ENCODE results near the gene THOC6.
"Not testable (repeated sequence)": the region's sequence is repeated elsewhere in the genome, so short reads cannot be mapped to it uniquely, and the experiment has no call there.

Gene THOC6

DNA sequence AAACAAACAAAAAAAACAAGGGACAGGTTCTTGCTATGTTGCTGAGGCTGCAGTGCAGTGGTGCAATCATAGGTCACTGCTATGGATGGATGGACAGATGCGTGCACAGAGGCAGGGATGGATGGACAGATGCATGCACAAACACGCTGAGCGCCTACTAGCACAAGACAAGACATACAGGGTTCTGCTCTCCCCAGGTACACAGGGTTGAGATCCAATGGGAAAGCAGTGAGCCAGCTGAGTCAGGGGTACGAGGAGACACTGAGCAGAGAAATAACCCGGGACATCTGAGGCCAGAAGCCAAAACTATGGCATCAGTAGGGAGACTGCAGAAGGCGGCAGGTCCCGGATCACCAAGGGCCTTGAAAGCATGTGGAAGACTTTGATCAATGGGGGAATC is 47.8 kb downstream of the THOC6 start:
- Histone ChIP-seq H3K9ac (ENCODE audit: low read length) (no peak overlapping the region), H3K27ac (ENCODE audit: low read length) (no peak overlapping the region), H3K4me3 (ENCODE audit: low read length) (no peak overlapping the region), H3K79me2 (ENCODE audit: low read length) (no peaks in the 10 kb centered on the region), H3K27me3 (replicated peaks; ENCODE audit: insufficient read depth, low read length) (peaks cover 3% of the 10 kb centered on the region; the same call in 1 of the 2 replicates), H3K4me1 (ENCODE audit: low read length) (peaks cover 18% of the 10 kb centered on the region), H4K20me1 (ENCODE audit: insufficient read depth, low read length) (no peaks in the 10 kb centered on the region), H3F3A (ENCODE audit: insufficient read depth, low read length) (0 out of 2 replicates have a peak, but pooled peaks cover 6% of the 10 kb centered on the region), H3K9me2 (replicated peaks; ENCODE audit: insufficient read depth, low read length) (no peaks in the 10 kb centered on the region), H2AFZ (ENCODE audit: low read length) (no peak overlapping the region), H3K9me3 (replicated peaks; ENCODE audit: insufficient read depth, low read length) (no peaks in the 10 kb centered on the region), H3K36me3 (replicated peaks; ENCODE audit: insufficient read depth, low read length) (no peaks in the 10 kb centered on the region), H3K4me2 (ENCODE audit: low read depth, low read length) (no peak overlapping the region)
- no peak for TF ChIP-seq EZH2 (optimal IDR thresholded peaks at IDR 0.05; ENCODE audit: low read depth, low read length)
- TF ChIP-seq, protein P1, sequence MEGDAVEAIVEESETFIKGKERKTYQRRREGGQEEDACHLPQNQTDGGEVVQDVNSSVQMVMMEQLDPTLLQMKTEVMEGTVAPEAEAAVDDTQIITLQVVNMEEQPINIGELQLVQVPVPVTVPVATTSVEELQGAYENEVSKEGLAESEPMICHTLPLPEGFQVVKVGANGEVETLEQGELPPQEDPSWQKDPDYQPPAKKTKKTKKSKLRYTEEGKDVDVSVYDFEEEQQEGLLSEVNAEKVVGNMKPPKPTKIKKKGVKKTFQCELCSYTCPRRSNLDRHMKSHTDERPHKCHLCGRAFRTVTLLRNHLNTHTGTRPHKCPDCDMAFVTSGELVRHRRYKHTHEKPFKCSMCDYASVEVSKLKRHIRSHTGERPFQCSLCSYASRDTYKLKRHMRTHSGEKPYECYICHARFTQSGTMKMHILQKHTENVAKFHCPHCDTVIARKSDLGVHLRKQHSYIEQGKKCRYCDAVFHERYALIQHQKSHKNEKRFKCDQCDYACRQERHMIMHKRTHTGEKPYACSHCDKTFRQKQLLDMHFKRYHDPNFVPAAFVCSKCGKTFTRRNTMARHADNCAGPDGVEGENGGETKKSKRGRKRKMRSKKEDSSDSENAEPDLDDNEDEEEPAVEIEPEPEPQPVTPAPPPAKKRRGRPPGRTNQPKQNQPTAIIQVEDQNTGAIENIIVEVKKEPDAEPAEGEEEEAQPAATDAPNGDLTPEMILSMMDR (IDR thresholded peaks at IDR 0.05; ENCODE audit: low read length), result no peak
- no peak for DNase-seq

GRCh38 chr16:3072148-3072547 is 48.3 kb downstream of the THOC6 start:
- H3K4me3 ChIP-seq (ENCODE audit: low read length); H3K27me3 ChIP-seq (replicated peaks; ENCODE audit: insufficient read depth, low read length); H3K9me2 ChIP-seq (replicated peaks; ENCODE audit: insufficient read depth, low read length); DNase-seq; H3K27ac ChIP-seq (ENCODE audit: low read length); H3K9me3 ChIP-seq (replicated peaks; ENCODE audit: insufficient read depth, low read length); H4K20me1 ChIP-seq (ENCODE audit: insufficient read depth, low read length); H3K79me2 ChIP-seq (ENCODE audit: low read length); H3K4me2 ChIP-seq (ENCODE audit: low read depth, low read length); H2AFZ ChIP-seq (ENCODE audit: low read length); H3K36me3 ChIP-seq (replicated peaks; ENCODE audit: insufficient read depth, low read length); H3K9ac ChIP-seq (ENCODE audit: low read length); H3F3A ChIP-seq (ENCODE audit: insufficient read depth, low read length): not testable (repeated sequence)
- H3K4me1 ChIP-seq (ENCODE audit: low read length), result peaks cover 20% of the 10 kb centered on the region

GRCh38 chr16:3072576-3073263 is 48.9 kb downstream of the THOC6 start:
- not testable (repeated sequence) for H3K9me3 ChIP-seq (replicated peaks; ENCODE audit: insufficient read depth, low read length); H3K9me2 ChIP-seq (replicated peaks; ENCODE audit: insufficient read depth, low read length); H2AFZ ChIP-seq (ENCODE audit: low read length); H3F3A ChIP-seq (ENCODE audit: insufficient read depth, low read length); H4K20me1 ChIP-seq (ENCODE audit: insufficient read depth, low read length); H3K4me3 ChIP-seq (ENCODE audit: low read length); DNase-seq; H3K79me2 ChIP-seq (ENCODE audit: low read length); H3K27me3 ChIP-seq (replicated peaks; ENCODE audit: insufficient read depth, low read length); H3K9ac ChIP-seq (ENCODE audit: low read length); H3K4me2 ChIP-seq (ENCODE audit: low read depth, low read length); H3K27ac ChIP-seq (ENCODE audit: low read length); H3K36me3 ChIP-seq (replicated peaks; ENCODE audit: insufficient read depth, low read length)
- peaks cover 26% of the 10 kb centered on the region for H3K4me1 ChIP-seq (ENCODE audit: low read length)

DNA sequence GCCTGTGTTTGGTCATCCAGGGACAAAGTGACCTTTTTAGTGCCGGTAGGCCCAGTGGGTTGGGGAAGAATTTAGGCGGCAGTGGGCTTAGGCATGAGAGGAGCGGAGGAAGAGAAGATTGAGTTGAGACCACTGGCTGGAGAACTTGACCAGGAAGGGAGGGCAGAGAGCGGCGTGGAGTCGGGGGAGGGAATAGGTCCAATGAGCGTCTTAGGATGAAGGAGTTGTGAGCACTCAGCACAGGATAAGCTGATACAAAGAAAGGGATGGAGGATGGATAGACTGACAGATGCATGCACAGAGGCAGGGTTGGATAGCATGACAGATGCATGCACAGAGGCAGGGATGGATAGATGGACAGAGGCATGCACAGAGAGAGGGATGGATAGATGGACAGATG is 49.6 kb downstream of the THOC6 start:
- H3K4me2 ChIP-seq (ENCODE audit: low read depth, low read length), result no peak overlapping the region
- no peak overlapping the region for H3K27ac ChIP-seq (ENCODE audit: low read length)
- no peaks in the 10 kb centered on the region for H3K9me3 ChIP-seq (replicated peaks; ENCODE audit: insufficient read depth, low read length)
- no peaks in the 10 kb centered on the region for H4K20me1 ChIP-seq (ENCODE audit: insufficient read depth, low read length)
- H3K4me1 ChIP-seq (ENCODE audit: low read length), result peaks cover 27% of the 10 kb centered on the region
- no peak overlapping the region for H2AFZ ChIP-seq (ENCODE audit: low read length)
- DNase-seq, result no peak
- H3K9me2 ChIP-seq (replicated peaks; ENCODE audit: insufficient read depth, low read length), result no peaks in the 10 kb centered on the region
- no peaks in the 10 kb centered on the region for H3K79me2 ChIP-seq (ENCODE audit: low read length)
- no peaks in the 10 kb centered on the region for H3K36me3 ChIP-seq (replicated peaks; ENCODE audit: insufficient read depth, low read length)
- no peak overlapping the region for H3K9ac ChIP-seq (ENCODE audit: low read length)
- H3F3A ChIP-seq (ENCODE audit: insufficient read depth, low read length), result 0 out of 2 replicates have a peak, but pooled peaks cover 8% of the 10 kb centered on the region
- no peak overlapping the region for H3K4me3 ChIP-seq (ENCODE audit: low read length)
- peaks cover 11% of the 10 kb centered on the region; the same call in 1 of the 2 replicates for H3K27me3 ChIP-seq (replicated peaks; ENCODE audit: insufficient read depth, low read length)
- TF ChIP-seq, protein P1 (IDR thresholded peaks at IDR 0.05; ENCODE audit: low read length), result no peak
- TF ChIP-seq EZH2phosphoT487 (IDR thresholded peaks at IDR 0.05; ENCODE audit: low read length) (no peak), EZH2 (optimal IDR thresholded peaks at IDR 0.05; ENCODE audit: low read depth, low read length) (no peak)
